HG03097 (cell line): ENCODE data around the gene MTR.
"Not testable (repeated sequence)": the region's sequence is repeated elsewhere in the genome, so short reads cannot be mapped to it uniquely, and the experiment has no call there.

ENCODE experiments used
- ATAC-seq: cut with Tn5 transposase; IDR thresholded peaks from one replicate; pipeline ENCODE4 v1.9.1; 2021; ENCODE audit not compliant: unreplicated experiment, low FRiP score

MTR gene

GRCh38 chr1:236893626-236894545 is 98.8 kb downstream of the MTR start:
- ATAC-seq: no peak

- no peak for ATAC-seq
Observed at GRCh38 chr1:236895665-236896387, 100.7 kb downstream of the MTR start.

- no peak for ATAC-seq
Observed at GRCh38 chr1:236896716-236897115, 101.6 kb downstream of the MTR start.

- no peak for ATAC-seq
Observed at GRCh38 chr1:236904892-236905741, 110.0 kb downstream of the MTR start.

GRCh38 chr1:236907205-236907604 is 112.1 kb downstream of the MTR start:
- no peak for ATAC-seq

GRCh38 chr1:236908669-236909068 is 113.6 kb downstream of the MTR start:
- no peak for ATAC-seq

- ATAC-seq: not testable (repeated sequence)
Observed at GRCh38 chr1:236911047-236911446, 116.0 kb downstream of the MTR start.

GRCh38 chr1:236913371-236914037 is 118.4 kb downstream of the MTR start:
- no peak for ATAC-seq

- ATAC-seq: no peak
Observed at GRCh38 chr1:236914375-236914774, 119.3 kb downstream of the MTR start.

GRCh38 chr1:236916131-236916800 is 121.2 kb downstream of the MTR start:
- ATAC-seq: no peak

GRCh38 chr1:236917448-236917847 is 122.4 kb downstream of the MTR start:
- ATAC-seq: no peak

- ATAC-seq: no peak
Observed at GRCh38 chr1:236920286-236920894, 125.3 kb downstream of the MTR start.

GRCh38 chr1:236921610-236922009 is 126.5 kb downstream of the MTR start:
- ATAC-seq: no peak

- no peak for ATAC-seq
Observed at GRCh38 chr1:236922190-236922589, 127.1 kb downstream of the MTR start.

GRCh38 chr1:236925386-236925785 is 130.3 kb downstream of the MTR start:
- no peak for ATAC-seq

GRCh38 chr1:236930503-236930902 is 135.4 kb downstream of the MTR start:
- no peak for ATAC-seq

GRCh38 chr1:236938760-236939159 is 143.7 kb downstream of the MTR start:
- no peak for ATAC-seq

GRCh38 chr1:236942431-236942830 is 147.3 kb downstream of the MTR start:
- no peak for ATAC-seq

GRCh38 chr1:236944556-236944955 is 149.5 kb downstream of the MTR start:
- no peak for ATAC-seq
